Nephron progenitor cell (in vitro differentiated cells): ENCODE data around the gene PARVA.
A peak's percentile ranks its signal among the peaks of the same experiment; 100 is the strongest.

Source experiments
- DNase-seq: peaks from one replicate; pipeline ENCODE4 v3.0.0; 2021
- H3K27ac Mint-ChIP-seq: 2 replicates; pipeline ENCODE4 v1.8.0; 2021; ENCODE audit warnings: mild to moderate bottlenecking, moderate library complexity, mixed read lengths
- H3K27me3 Mint-ChIP-seq: 2 replicates; pipeline ENCODE4 v1.8.0; 2021; ENCODE audit warnings: mild to moderate bottlenecking, low read depth, mixed read lengths; ENCODE audit not compliant: poor library complexity
- H3K36me3 Mint-ChIP-seq: 2 replicates; pipeline ENCODE4 v1.8.0; 2021; ENCODE audit warnings: low read depth, mixed read lengths
- H3K4me1 Mint-ChIP-seq: 2 replicates; pipeline ENCODE4 v1.8.0; 2021; ENCODE audit warnings: mixed read lengths
- H3K4me3 Mint-ChIP-seq: 2 replicates; pipeline ENCODE4 v1.8.0; 2021; ENCODE audit warnings: mild to moderate bottlenecking, moderate library complexity, mixed read lengths
- H3K9me3 Mint-ChIP-seq: 2 replicates; pipeline ENCODE4 v1.8.0; 2021; ENCODE audit warnings: mild to moderate bottlenecking, moderate library complexity, mixed read lengths
- TF ChIP-seq, protein P1 (sequence below): fragments of 200-600 bp; sonication (generic); IDR thresholded peaks from 2 replicates; pipeline ENCODE4 v1.5.0; 2021; ENCODE audit warnings: antibody characterized with exemption

The PARVA gene

DNA sequence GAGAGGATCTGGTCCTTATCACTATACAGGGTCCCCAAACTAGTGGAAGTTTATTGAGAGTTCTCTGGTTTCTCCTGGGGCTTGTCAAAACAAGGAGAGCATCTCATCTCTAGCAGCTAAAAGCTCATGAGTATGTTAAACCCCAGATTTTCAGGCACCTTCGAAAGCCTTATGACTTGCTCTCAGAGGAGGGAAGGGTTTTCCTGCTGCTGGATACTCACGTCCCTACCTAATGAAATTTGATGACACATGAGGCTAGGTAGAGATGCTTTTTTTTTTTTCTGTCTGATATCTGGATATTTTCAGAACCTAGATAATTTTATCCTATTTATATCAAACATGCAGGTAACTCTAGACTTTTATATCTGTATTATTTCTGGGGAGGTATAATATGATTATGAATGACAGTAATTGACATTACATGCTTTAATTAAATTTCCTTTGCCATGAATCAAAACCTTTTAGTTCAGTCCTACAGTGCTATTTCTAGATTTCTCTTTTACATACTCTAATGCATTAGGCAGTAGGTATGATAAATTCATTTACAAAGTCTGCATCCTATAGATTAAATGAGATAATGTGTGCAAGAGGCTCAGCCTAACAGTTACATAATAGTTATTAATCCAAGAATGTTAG is 73.9 kb downstream of the PARVA start:
- H3K9me3 Mint-ChIP-seq = no peaks in the 10 kb centered on the region
- H3K27me3 Mint-ChIP-seq = no peaks in the 10 kb centered on the region
- no peak for DNase-seq
- no peaks in the 10 kb centered on the region for H3K36me3 Mint-ChIP-seq
- H3K4me3 Mint-ChIP-seq = no peak overlapping the region
- H3K4me1 Mint-ChIP-seq = peaks cover 3% of the 10 kb centered on the region
- H3K27ac Mint-ChIP-seq = no peak overlapping the region
- TF ChIP-seq, protein P1, sequence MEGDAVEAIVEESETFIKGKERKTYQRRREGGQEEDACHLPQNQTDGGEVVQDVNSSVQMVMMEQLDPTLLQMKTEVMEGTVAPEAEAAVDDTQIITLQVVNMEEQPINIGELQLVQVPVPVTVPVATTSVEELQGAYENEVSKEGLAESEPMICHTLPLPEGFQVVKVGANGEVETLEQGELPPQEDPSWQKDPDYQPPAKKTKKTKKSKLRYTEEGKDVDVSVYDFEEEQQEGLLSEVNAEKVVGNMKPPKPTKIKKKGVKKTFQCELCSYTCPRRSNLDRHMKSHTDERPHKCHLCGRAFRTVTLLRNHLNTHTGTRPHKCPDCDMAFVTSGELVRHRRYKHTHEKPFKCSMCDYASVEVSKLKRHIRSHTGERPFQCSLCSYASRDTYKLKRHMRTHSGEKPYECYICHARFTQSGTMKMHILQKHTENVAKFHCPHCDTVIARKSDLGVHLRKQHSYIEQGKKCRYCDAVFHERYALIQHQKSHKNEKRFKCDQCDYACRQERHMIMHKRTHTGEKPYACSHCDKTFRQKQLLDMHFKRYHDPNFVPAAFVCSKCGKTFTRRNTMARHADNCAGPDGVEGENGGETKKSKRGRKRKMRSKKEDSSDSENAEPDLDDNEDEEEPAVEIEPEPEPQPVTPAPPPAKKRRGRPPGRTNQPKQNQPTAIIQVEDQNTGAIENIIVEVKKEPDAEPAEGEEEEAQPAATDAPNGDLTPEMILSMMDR = no peak

DNA sequence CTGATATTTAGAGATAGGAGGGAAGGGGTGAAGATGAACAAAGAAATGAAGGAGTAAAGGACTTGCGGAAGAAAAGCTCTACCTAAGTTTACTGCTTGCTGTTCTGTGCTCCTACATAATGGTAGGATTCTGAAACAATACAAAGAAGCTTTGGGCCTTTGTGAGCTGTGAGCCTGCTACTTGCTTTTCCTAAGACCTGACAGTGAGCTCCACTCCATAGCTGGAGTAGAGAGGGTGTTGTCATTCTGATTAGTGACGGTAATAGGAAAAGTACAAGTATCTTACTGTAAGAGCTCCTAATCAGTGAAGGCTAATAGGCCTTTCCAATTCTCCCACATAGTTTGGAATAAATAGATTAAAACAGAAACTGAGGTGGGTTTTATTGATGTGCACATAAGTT is 75.9 kb downstream of the PARVA start:
- TF ChIP-seq, protein P1 = no peak
- no peaks in the 10 kb centered on the region for H3K27me3 Mint-ChIP-seq
- H3K27ac Mint-ChIP-seq = no peak overlapping the region
- peaks cover 22% of the 10 kb centered on the region for H3K4me1 Mint-ChIP-seq
- DNase-seq = no peak
- no peak overlapping the region for H3K4me3 Mint-ChIP-seq
- no peaks in the 10 kb centered on the region for H3K9me3 Mint-ChIP-seq
- H3K36me3 Mint-ChIP-seq = no peaks in the 10 kb centered on the region

DNA sequence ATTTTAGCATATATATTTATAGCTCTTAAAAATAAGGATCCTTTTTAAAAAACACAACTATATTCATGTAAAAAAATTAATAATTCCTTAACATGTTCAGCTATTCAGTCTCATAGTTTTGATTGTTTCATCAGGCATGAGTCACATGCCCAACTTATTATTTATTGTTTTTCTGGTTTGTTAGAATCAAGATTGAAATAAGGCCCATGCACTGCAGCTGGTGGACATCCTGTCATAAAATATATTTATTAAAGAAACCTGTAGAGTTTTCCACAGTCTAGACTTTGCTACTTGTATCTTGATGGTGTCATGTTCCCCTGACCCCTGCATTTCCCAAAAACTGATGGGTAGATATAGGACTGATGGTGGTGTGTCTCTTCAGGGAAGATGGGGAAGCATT is 77.4 kb downstream of the PARVA start:
- Mint-ChIP-seq H3K27ac (no peak overlapping the region), H3K27me3 (no peaks in the 10 kb centered on the region), H3K9me3 (no peaks in the 10 kb centered on the region), H3K4me3 (no peak overlapping the region), H3K4me1 (peaks cover 36% of the 10 kb centered on the region), H3K36me3 (no peaks in the 10 kb centered on the region)
- TF ChIP-seq, protein P1 = no peak
- no peak for DNase-seq

DNA sequence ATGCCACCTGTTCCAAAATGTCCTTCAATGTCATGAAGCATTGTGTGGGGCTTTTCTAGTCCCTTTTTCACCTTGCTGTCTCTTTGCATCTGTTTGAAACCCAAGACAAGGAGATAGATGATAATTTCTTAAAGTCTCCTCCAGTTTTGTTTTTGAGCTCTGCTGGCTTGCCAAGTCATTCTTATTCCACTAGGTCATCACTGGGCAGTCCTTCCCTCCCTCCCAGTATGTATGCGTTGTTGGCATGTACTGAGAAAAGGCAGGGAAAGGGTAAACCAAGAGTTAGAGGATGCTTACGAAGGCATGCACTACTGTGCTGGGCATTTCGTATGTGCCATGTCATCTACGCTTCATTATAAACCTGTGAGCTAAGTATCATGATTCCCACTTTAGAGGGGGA is 78.6 kb downstream of the PARVA start:
- no peak overlapping the region for H3K4me3 Mint-ChIP-seq
- no peaks in the 10 kb centered on the region for H3K27me3 Mint-ChIP-seq
- DNase-seq = no peak
- peaks cover 47% of the 10 kb centered on the region for H3K4me1 Mint-ChIP-seq
- H3K9me3 Mint-ChIP-seq = no peaks in the 10 kb centered on the region
- no peaks in the 10 kb centered on the region for H3K36me3 Mint-ChIP-seq
- TF ChIP-seq, protein P1 = no peak
- H3K27ac Mint-ChIP-seq = no peak overlapping the region

DNA sequence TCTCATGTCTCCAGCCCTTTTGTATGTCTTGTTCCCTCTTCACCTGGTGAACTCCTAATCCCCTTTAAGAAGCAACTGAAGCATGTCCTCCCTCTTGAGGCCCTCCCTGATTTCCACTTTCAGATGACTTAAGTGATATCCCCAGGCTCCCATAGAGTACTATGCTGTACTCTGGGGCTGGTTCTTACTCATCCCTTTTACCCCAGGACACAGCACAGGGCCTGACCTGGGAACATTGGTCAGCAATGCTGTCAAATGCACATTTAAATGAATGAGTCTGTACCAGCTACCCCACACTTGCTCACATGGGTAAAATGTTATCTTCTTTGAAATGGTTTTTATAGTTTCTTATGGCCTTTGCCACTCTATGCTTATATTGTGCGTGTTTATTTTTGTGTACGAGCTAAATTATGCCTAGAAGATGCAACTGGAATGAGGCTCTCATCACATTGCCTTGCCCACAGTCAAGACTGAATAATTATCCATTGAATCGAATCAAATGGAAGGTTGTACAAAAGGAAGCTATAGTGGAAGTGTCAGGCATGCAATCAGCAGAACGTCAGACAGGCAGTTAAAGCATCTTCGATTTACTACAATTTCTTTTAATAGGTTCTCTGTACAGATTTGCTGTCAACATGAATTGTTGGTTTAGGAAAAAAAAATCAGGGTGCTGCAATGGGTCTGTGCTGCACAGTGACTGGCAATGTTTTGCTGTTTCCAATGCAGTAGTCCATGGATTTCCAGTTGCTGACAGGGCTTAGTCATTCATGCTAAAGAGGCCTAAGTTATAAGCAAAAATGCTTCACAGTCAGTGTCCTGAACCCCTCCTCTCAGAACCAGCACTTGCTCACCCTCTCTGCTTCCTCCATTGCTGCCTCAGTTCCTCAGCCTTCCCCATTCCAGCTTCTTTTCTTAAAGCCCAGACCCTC is 79.5 kb downstream of the PARVA start:
- Mint-ChIP-seq H3K4me1 (peaks cover 50% of the 10 kb centered on the region), H3K27ac (peak overlapping the region; percentile 70)

More for the DNA sequence above, 79.5 kb downstream of the PARVA start:
- no peak overlapping the region for H3K4me3 Mint-ChIP-seq
- no peaks in the 10 kb centered on the region for H3K27me3 Mint-ChIP-seq
- peaks cover under 1% of the 10 kb centered on the region for H3K9me3 Mint-ChIP-seq
- TF ChIP-seq, protein P1 = no peak
- H3K36me3 Mint-ChIP-seq = no peaks in the 10 kb centered on the region
- no peak for DNase-seq
